Prostate gland (tissue), 2 donors: ENCODE measurements around the gene ZNRF1.

ENCODE experiments used
- POLR2A ChIP-seq: fragments of 450-650 bp; IDR thresholded peaks from one replicate; pipeline ENCODE4 v1.6.1; 2016; ENCODE audit warnings: antibody characterized with exemption, mild to moderate bottlenecking
- POLR2AphosphoS5 ChIP-seq: sonication (generic); formaldehyde crosslinking; IDR thresholded peaks from one replicate; pipeline ENCODE4 v1.6.1; 2017; ENCODE audit warnings: antibody characterized with exemption
- TF ChIP-seq, protein P1 (sequence below), 4 experiments: fragments of 200-600 bp in 2 of 4; fragments of 450-650 bp in 2 of 4; sonication (generic) in 2 of 4; IDR thresholded peaks; 1 replicate in 3 of 4; 2 replicates in 1 of 4; pipeline ENCODE4 v1.5.1; 2016 to 2019; ENCODE audit warnings: antibody characterized with exemption in 4 of 4, mild to moderate bottlenecking in 2 of 4, moderate library complexity in 2 of 4

- TF ChIP-seq, protein P1, sequence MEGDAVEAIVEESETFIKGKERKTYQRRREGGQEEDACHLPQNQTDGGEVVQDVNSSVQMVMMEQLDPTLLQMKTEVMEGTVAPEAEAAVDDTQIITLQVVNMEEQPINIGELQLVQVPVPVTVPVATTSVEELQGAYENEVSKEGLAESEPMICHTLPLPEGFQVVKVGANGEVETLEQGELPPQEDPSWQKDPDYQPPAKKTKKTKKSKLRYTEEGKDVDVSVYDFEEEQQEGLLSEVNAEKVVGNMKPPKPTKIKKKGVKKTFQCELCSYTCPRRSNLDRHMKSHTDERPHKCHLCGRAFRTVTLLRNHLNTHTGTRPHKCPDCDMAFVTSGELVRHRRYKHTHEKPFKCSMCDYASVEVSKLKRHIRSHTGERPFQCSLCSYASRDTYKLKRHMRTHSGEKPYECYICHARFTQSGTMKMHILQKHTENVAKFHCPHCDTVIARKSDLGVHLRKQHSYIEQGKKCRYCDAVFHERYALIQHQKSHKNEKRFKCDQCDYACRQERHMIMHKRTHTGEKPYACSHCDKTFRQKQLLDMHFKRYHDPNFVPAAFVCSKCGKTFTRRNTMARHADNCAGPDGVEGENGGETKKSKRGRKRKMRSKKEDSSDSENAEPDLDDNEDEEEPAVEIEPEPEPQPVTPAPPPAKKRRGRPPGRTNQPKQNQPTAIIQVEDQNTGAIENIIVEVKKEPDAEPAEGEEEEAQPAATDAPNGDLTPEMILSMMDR (IDR thresholded peaks at IDR 0.05): no peak
- TF ChIP-seq POLR2AphosphoS5 (no peak), POLR2A (no peak)
Measured at GRCh38 chr16:75095204-75095621, 96.4 kb downstream of the ZNRF1 start.
